GM18873 (cell line): Measurements from ENCODE around the gene GGT7.
"Not testable (repeated sequence)": the region's sequence is repeated elsewhere in the genome, so short reads cannot be mapped to it uniquely, and the experiment has no call there.

Experiments used
- ATAC-seq: cut with Tn5 transposase; IDR thresholded peaks from one replicate; pipeline ENCODE4 v1.9.1; 2021; ENCODE audit warnings: mild to moderate bottlenecking, moderate library complexity, moderate number of reproducible peaks; ENCODE audit not compliant: unreplicated experiment, low FRiP score

Gene GGT7

GRCh38 chr20:34850969-34851368 is 21.7 kb downstream of the GGT7 start:
- ATAC-seq, result no peak

DNA sequence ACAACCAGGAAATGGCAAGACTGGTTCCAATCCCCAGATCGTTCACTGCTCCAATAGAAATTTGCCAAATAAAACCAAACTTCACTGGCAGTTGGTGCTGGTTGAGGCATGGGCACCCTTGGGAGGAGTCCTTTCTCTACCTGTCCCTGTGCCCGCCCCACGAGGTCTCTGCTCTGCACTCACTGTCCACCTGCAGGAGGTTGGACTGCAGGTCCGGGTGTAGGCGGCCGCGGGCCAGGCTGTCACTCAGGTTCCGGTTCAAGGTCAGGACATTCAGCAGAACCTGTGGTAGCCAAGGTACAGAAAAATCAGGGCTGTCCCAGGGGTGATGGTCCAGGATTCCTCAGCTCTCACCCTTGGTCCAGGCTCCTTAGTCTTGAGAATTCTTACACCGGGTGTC is 22.9 kb downstream of the GGT7 start:
- ATAC-seq, result no peak

DNA sequence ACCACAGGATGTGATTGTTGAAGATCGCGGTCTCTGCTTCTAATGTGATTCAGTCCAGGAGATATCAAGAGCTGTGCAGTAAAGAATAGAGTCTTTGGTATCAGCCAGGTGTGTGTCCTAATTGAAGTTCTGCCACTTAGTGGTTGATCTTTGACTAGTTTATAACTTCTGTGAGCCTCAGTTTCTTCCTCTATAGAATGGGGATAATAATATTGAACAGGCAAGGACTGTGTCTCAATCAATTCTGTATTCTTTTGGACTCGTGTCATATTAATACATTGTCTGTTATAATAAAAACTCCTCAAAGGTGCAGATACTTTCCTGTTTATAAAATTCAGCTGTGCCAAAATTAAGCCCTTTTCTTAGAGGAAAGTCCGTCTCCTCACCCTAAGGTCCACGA is 24.1 kb downstream of the GGT7 start:
- no peak for ATAC-seq

DNA sequence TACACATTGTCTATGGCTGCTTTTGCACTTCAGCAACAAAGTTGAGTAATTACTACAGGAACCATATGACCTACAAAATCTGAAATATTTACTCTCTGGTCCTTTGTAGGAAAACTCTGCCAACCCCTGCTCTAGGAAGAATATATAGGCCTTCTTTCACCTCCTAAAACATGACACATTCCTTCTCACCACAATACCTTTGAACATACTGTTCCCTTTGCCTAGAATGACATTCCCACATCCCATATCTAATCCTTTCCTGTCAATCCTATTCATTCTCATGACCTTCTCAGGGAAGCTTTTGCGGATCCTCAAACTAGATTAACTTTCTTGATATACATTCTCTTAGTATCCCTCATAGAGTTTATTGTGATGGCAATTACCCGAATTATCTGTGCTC is 29.2 kb downstream of the GGT7 start:
- no peak for ATAC-seq

GRCh38 chr20:34842143-34842542 is 30.5 kb downstream of the GGT7 start:
- no peak for ATAC-seq

- no peak for ATAC-seq
Observed at GRCh38 chr20:34834459-34834893, 38.2 kb downstream of the GGT7 start.

DNA sequence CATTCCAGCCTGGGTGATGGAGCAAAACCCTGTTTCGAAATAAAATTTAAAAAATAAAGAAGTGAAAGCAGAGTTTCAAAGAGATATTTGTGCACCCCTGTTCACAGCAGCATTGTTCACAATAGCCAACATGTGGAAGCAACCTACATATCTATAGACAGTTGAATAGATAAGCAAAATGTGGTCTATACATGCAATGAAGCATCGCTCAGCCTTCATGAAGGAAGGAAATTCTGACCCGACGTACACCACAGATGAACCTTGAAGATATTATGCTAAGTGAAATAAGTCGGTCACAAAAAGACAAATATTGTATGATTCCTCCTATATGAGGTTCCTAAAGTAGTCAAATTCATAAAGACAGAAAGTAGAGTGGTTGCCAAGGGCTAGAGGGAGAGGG is 40.7 kb downstream of the GGT7 start:
- ATAC-seq, result no peak

- ATAC-seq, result no peak
Observed at GRCh38 chr20:34829191-34829590, 43.5 kb downstream of the GGT7 start.

DNA sequence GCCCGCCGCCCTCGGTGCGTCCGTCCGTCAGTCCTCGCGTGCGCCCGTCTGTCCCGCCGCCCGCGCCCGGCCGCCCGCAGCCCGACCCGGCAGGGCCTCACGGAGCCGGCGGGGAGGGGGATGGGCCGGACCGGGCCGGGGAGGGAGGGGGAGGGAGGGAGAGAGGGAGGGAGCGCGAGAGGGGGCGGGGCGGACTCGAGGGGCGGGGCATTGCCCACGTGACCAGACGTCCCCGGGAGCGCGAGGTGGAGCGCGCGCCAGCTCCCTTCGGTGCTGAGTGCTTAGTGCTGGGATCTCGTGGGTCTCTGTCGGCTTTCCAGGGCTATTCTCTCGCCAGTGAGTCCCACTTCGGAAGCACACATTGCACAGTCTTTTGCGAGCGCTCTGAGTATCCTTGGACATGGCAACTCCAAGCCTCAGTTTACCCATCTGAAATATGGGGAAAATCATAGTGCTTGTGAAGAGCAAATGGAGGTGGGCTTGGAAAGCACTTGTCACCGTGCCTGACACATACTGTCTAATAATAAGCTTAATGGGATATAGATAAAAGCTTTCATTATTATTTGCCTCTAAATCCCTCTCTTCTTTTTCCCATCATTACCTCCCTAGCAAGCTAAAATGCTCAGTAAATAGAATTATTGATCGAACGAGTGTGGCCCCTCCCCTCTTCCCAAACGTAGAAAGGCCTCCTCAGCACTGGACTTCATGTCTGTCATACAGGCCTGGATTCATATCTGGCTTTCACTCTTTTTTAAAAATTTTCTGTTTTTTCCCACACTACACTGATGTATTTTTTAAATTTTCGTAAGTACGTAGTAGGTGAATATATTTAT is 46.9 kb downstream of the GGT7 start, which contains the start of gene NCOA6:
Gene NCOA6 (minus strand): TSS at position 122 of the 833 bp plus-strand sequence. CDS start 43,296 bp downstream, outside the sequence.
- ATAC-seq, result peak; percentile 25

- ATAC-seq, result peak; percentile 38
Observed at GRCh38 chr20:34824806-34825529, 47.7 kb downstream of the GGT7 start.

DNA sequence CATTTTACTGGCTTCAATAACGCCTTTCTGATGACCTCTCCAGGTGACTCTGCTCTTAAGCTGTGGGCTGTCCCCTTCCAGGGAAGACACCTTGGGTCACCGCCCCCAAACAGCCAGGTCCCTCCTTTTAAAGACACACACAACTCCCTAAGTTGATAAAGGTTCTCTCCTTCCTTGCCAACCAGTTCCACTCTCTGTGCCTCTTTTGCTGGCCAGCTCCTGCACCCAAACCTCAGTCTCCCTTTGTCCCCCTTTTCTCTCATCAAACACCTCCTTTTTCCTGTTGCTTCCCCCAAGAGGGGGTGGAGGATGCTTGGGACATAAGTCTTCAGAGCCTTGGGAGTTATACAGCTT is 48.2 kb downstream of the GGT7 start:
- ATAC-seq, result peak; percentile 65

DNA sequence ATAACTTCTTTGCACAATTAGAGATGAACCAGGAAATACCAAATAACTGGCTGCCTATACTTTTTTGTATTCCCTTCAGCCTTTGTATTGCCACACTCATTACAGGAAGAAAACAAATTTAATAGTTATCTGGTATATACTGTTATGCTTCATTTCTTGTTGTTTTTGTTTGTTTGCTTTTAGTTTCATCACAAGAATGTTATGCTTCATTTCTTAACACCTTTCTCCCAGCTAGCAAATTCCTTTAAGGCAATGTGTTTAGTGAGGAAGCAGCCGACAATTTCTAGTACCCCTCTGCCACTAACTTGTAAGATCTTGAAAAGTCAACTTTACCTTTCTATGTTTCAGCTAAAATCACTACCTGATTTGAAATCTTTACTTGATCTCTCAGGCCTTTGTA is 48.6 kb downstream of the GGT7 start:
- no peak for ATAC-seq

DNA sequence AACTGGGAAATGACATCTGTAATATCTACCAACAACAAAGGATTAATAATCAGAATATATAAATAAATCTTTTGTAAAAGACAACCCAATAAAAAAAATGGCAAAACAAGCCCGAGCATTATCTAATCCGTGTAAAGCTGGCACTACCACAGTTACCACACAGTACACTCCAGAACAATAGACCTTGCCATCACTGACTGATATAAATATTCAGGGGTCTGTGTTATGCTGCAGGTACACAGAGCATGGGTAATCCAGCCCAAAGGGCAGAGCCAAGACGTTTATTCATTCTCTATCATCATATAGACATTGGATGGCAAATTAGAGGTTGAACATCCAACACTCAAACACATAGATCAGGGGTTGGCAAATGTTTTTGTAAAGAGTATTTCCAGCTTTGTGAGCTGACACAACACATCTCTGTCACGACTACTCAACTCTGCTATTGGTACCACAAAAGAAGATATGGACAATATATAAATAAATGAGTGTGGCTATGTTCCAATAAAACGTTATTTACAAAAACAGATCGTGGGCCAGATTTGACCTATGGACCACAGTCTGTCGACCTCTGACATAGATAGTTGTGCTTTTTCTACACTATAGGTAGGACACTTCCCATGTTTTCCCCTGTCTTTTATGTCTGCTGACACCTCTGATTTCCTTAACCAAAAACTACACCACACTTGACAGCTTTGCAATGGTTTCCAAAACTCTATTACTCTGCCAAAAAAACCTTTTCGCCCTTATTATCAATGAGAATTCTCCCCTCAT is 51.7 kb downstream of the GGT7 start:
- no peak for ATAC-seq

- ATAC-seq, result no peak
Observed at GRCh38 chr20:34817801-34818200, 54.9 kb downstream of the GGT7 start.

DNA sequence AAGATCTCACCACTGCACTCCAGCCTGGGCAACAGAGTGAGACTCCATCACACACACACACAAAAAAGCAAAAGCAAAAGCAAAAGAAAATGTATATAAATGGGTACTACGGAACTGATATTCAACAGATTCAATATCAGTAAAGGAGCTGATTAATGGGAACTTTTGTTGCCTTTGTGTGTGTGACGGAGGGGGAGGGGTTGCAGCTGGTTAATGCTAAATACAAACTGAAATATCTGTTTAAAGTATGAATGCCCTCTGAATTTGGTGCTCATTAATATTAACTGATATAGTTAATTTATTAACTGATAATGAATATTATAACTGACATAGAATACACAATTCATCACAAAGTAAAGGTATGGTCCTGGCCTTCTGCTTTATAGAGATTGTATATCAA is 55.6 kb downstream of the GGT7 start:
- ATAC-seq, result no peak

DNA sequence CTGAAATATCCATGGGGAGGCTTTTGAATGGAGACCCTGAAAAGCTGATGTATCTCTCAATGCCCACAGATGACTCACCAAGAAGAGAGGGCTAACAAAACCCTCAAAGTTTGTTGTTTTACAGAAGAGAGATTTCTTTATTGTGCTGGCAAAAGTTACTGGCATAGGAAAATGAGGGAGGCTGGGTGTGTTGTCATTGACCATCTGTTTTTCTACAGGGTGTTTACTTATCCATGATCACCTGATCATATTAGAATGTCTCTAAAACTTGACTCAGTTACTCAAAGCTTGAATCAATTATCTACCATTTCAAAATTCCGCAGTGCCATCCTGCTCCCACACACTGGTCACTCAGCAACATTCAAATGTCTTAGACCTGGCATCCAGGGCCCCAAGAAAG is 57.0 kb downstream of the GGT7 start:
- ATAC-seq, result no peak

GRCh38 chr20:34808583-34808982 is 64.1 kb downstream of the GGT7 start:
- ATAC-seq, result no peak

- not testable (repeated sequence) for ATAC-seq
Observed at GRCh38 chr20:34807944-34808465, 64.7 kb downstream of the GGT7 start.

DNA sequence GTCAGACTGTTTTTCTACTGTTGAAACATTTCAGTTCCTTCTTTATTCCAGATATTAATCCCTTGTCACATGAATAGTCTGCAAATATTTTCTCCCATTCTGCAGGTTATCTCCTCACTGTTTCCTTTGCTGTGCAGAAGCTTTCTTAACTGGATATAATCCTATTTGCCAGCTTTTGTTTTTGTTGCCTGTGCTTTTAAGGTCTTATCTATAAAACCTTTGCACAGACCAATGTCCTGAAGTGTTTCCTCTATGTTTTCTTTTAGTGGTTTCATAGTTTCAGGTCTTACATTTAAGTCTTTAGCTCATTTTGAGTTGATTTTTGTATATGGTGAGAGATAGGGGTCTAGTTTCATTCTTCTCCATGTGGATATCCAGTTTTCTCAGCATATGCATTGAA is 66.4 kb downstream of the GGT7 start:
- ATAC-seq, result no peak

GRCh38 chr20:34798871-34799270 is 73.8 kb downstream of the GGT7 start:
- ATAC-seq, result no peak

DNA sequence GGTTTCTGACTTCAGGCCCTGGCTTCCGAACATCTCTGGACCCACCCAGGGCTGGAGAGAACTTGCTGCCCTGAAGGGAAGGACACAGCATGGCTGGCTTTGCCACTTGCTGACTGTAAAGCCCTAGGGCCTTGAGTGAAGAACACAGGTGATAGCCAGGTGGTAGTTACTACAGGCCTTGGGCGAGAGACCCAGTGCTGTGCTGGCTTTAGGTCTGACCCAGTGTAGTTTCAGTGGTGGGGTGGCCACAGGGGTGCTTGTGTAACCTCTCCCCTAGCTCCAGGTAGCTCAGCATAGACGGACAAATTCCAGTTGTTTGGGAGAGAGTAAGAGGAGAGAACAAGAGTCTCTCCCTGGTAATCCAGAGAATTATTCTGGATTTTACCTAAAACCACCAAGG is 74.3 kb downstream of the GGT7 start:
- no peak for ATAC-seq
